ENCODE results near the gene EPHA4. TPM values are rescaled to one million over a fixed set of nuclear protein-coding genes. Genes with fewer than 3 reads are reported as not detected.
"Not testable (repeated sequence)": the region's sequence is repeated elsewhere in the genome, so short reads cannot be mapped to it uniquely, and the experiment has no call there.

Gene EPHA4
- total RNA-seq, 1 donor from 2014 or later, result 30.1 TPM

DNA sequence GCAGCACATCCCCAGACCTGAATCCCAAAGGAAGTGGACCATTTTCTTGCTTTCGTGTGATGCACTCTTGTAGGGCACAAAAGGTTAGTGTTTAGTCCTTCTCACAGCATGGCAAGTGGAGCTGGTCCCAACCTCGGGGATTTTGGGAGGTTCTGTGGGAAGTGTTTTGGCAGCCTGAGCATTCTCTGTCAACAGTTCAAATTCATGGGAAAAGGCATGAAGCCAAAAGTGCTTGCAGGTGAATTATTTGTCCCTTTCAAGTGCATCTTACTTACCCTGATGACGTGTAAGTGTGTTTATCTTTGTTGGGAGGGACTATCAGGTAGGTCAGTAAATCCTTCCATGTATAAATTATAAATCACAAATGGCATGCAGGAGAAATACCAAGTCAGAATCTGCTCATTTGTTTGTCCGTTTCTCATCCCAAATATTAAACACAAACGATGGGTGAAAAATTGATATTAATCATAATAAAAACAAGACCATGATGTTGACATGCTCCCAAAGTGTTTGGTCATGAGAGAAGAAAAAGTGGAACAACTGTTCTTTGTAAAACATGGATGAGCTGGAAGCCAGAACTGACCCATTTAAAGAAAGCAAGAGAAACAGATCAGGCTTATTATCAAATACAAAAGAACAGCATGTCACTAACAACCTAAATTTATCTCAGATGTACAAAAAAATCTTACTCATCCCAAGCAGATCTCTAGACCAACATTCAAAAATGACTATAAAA, 57.6 kb downstream of the EPHA4 start:
- TF ChIP-seq EZH2 (IDR thresholded peaks at IDR 0.05; ENCODE audit: insufficient read depth, low read length), result no peak
- TF ChIP-seq, protein P1, sequence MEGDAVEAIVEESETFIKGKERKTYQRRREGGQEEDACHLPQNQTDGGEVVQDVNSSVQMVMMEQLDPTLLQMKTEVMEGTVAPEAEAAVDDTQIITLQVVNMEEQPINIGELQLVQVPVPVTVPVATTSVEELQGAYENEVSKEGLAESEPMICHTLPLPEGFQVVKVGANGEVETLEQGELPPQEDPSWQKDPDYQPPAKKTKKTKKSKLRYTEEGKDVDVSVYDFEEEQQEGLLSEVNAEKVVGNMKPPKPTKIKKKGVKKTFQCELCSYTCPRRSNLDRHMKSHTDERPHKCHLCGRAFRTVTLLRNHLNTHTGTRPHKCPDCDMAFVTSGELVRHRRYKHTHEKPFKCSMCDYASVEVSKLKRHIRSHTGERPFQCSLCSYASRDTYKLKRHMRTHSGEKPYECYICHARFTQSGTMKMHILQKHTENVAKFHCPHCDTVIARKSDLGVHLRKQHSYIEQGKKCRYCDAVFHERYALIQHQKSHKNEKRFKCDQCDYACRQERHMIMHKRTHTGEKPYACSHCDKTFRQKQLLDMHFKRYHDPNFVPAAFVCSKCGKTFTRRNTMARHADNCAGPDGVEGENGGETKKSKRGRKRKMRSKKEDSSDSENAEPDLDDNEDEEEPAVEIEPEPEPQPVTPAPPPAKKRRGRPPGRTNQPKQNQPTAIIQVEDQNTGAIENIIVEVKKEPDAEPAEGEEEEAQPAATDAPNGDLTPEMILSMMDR (IDR thresholded peaks at IDR 0.05; ENCODE audit: insufficient read depth, low read depth, low read length), result no peak
- no peak overlapping the region for H3K27ac ChIP-seq (ENCODE audit: low read depth, low read length)
- H3K9ac ChIP-seq (ENCODE audit: low read length), result no peak overlapping the region
- no peak overlapping the region for H2AFZ ChIP-seq (ENCODE audit: low read depth, low read length)
- peaks cover 22% of the 10 kb centered on the region for H3K4me1 ChIP-seq (ENCODE audit: insufficient read depth, low read length)
- H3K4me3 ChIP-seq (ENCODE audit: insufficient read depth, low read depth, low read length), result no peak overlapping the region
- H3K36me3 Mint-ChIP-seq (ENCODE audit: low read depth, unreplicated experiment), result no peaks in the 10 kb centered on the region
- no peak for FAIRE-seq
- no peaks in the 10 kb centered on the region for H3K27me3 Mint-ChIP-seq (ENCODE audit: low read depth, unreplicated experiment)
- no peaks in the 10 kb centered on the region for H3K79me2 ChIP-seq (ENCODE audit: insufficient read depth, low read length)
- no peak overlapping the region for H3K4me2 ChIP-seq (ENCODE audit: low read length)
- H4K20me1 ChIP-seq (ENCODE audit: insufficient read depth, low read length), result no peaks in the 10 kb centered on the region
- H3K4me1 Mint-ChIP-seq (ENCODE audit: low read depth, unreplicated experiment), result peaks cover 4% of the 10 kb centered on the region
- no peaks in the 10 kb centered on the region for H3K36me3 ChIP-seq (ENCODE audit: insufficient read depth, low read length)
- DNase-seq (ENCODE audit: low read depth), result no peak
- H3K4me3 Mint-ChIP-seq (ENCODE audit: unreplicated experiment), result no peak overlapping the region
- H3K9me3 Mint-ChIP-seq (ENCODE audit: unreplicated experiment), result no peaks in the 10 kb centered on the region
- H3K27ac Mint-ChIP-seq (ENCODE audit: unreplicated experiment), result no peak overlapping the region
- H3K27me3 ChIP-seq (ENCODE audit: insufficient read depth, low read length), result no peaks in the 10 kb centered on the region
- H3K9me3 ChIP-seq (ENCODE audit: insufficient read depth, low read depth, low read length), result no peaks in the 10 kb centered on the region

DNA sequence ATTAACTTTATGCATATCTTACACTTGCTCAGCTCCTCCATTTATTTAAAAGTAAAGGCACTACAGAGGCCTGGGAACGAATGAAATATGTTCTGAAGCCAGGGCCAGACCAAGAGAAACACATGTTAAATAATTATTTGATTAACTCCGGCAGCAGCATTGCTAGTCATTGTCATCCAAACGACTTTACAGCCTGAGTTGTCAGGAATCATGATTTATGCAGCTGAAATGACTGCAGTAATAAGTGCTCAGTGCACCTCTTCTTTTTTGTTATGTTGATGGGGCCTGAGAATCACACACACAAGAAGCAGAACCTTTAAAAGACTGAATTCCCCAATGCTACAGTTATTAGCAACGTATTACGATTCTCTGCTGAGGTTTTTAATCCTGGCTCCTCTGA, 58.9 kb downstream of the EPHA4 start:
- H4K20me1 ChIP-seq (ENCODE audit: insufficient read depth, low read length), result no peaks in the 10 kb centered on the region
- FAIRE-seq (no peak), DNase-seq (ENCODE audit: low read depth) (no peak)
- Mint-ChIP-seq H3K4me1 (ENCODE audit: low read depth, unreplicated experiment) (no peaks in the 10 kb centered on the region), H3K27me3 (ENCODE audit: low read depth, unreplicated experiment) (no peaks in the 10 kb centered on the region), H3K4me3 (ENCODE audit: unreplicated experiment) (no peak overlapping the region), H3K27ac (ENCODE audit: unreplicated experiment) (no peak overlapping the region), H3K9me3 (ENCODE audit: unreplicated experiment) (no peaks in the 10 kb centered on the region), H3K36me3 (ENCODE audit: low read depth, unreplicated experiment) (no peaks in the 10 kb centered on the region)
- no peak overlapping the region for H2AFZ ChIP-seq (ENCODE audit: low read depth, low read length)
- TF ChIP-seq EZH2 (IDR thresholded peaks at IDR 0.05; ENCODE audit: insufficient read depth, low read length), result no peak
- TF ChIP-seq, protein P1 (IDR thresholded peaks at IDR 0.05; ENCODE audit: insufficient read depth, low read depth, low read length), result no peak
- no peak overlapping the region for H3K4me2 ChIP-seq (ENCODE audit: low read length)
- H3K4me1 ChIP-seq (ENCODE audit: insufficient read depth, low read length), result peaks cover 16% of the 10 kb centered on the region
- H3K36me3 ChIP-seq (ENCODE audit: insufficient read depth, low read length), result no peaks in the 10 kb centered on the region
- no peaks in the 10 kb centered on the region for H3K79me2 ChIP-seq (ENCODE audit: insufficient read depth, low read length)
- H3K27me3 ChIP-seq (ENCODE audit: insufficient read depth, low read length), result no peaks in the 10 kb centered on the region
- H3K4me3 ChIP-seq (ENCODE audit: insufficient read depth, low read depth, low read length), result no peak overlapping the region
- H3K9me3 ChIP-seq (ENCODE audit: insufficient read depth, low read depth, low read length), result no peaks in the 10 kb centered on the region
- no peak overlapping the region for H3K9ac ChIP-seq (ENCODE audit: low read length)
- H3K27ac ChIP-seq (ENCODE audit: low read depth, low read length), result no peak overlapping the region

DNA sequence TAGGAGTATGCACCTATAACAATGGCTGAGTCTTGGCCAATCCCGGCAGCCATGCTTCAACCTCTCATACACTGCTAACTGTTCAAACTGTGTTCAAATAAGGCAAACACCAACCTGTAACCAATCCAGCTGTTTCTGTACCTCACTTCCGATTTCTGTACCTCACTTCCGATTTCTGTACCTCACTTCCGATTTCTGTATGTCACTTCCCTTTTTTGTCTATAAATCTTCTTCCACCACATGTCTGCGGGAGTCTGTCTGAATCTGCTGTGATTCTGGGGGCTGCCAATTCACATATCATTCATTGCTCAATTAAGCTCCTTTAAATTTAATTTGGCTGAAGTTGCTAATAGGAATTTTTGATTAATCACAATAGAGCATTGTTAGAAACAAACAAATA, 60.8 kb downstream of the EPHA4 start:
- not testable (repeated sequence) for H3K4me3 Mint-ChIP-seq (ENCODE audit: unreplicated experiment); H3K4me2 ChIP-seq (ENCODE audit: low read length); H3K9me3 Mint-ChIP-seq (ENCODE audit: unreplicated experiment); DNase-seq (ENCODE audit: low read depth); H3K4me1 Mint-ChIP-seq (ENCODE audit: low read depth, unreplicated experiment); H2AFZ ChIP-seq (ENCODE audit: low read depth, low read length); H3K36me3 Mint-ChIP-seq (ENCODE audit: low read depth, unreplicated experiment); H3K27me3 Mint-ChIP-seq (ENCODE audit: low read depth, unreplicated experiment); FAIRE-seq; H3K9ac ChIP-seq (ENCODE audit: low read length); H3K4me1 ChIP-seq (ENCODE audit: insufficient read depth, low read length); H3K4me3 ChIP-seq (ENCODE audit: insufficient read depth, low read depth, low read length); H4K20me1 ChIP-seq (ENCODE audit: insufficient read depth, low read length); H3K79me2 ChIP-seq (ENCODE audit: insufficient read depth, low read length); H3K27ac ChIP-seq (ENCODE audit: low read depth, low read length); H3K27ac Mint-ChIP-seq (ENCODE audit: unreplicated experiment); H3K9me3 ChIP-seq (ENCODE audit: insufficient read depth, low read depth, low read length); H3K36me3 ChIP-seq (ENCODE audit: insufficient read depth, low read length); H3K27me3 ChIP-seq (ENCODE audit: insufficient read depth, low read length)
